ENCODE data around the gene C1orf159.
"Not testable (repeated sequence)": the region's sequence is repeated elsewhere in the genome, so short reads cannot be mapped to it uniquely, and the experiment has no call there.

Gene C1orf159

DNA sequence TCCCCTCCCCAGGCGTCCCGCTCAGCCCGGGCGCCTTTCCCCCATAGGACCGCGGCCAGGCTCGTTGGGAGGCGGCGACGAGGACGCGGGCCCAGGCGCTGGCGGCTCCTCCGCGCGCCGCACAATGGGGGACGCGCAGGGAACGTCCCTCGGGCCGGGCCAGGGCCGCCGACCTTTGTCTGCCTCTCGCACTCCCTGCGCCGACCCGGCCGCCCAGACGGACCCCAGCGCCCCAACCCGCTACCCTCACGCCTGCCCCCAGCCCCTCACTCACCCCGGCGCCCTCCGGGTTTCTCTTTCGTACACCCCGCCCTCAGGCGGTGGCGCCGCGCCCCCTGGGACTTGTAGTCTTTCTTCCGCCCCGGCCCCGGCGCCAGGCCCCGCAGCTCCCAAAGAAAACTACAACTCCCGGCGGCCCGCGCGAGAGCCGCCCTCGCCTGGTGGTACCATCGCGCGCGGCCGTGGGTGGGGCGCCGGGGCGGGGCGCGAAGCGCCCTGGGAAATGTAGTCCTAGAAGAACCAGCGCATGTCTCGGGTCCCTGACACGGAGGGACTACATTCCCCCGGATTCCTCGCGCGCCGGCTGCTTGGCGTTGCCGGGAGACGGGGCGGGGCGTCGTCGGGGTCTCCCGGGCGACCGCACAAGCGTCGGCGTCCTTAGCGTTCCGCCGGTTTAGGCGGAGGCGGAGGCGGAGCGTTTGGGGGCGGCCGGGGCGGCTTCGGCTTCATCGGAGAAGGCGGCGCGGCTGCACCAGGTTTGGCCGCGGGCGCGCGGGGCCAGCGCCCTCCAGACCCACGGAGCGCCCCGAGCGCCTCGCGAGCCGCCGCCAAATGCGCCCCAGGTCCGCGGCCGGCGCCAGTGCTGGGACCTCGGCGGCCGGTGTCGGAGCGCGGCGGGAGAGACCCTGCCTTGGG lies at the start of gene C1orf159:
TSS of gene C1orf159 (minus strand) at position 304 of the 915 bp plus-strand sequence. CDS start 24,546 bp downstream, outside the sequence.
- peak; percentile 99 for DNase-seq (ENCODE audit: low spot score)

DNA sequence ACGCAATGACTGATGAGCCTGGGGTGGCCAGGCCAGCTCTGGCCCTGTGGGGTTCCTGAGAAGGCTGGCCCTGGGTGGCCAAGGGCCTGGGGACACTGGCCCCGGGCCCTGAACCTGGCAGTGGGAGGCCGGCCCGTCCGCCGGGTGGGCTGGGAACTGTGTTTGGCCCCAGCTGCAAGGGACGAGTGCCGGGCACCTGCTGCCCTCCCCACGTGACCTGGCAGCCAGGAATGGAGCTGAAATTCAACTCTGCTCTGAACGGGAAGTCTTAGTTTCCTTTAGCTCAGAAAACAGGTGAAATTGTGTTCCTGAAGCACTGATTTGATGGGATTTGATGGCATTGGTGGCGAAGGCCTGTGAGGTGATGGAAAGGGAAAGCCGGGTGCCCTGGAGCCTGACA lies 49.6 kb upstream of the C1orf159 start:
- no peak for DNase-seq (ENCODE audit: low spot score)

DNA sequence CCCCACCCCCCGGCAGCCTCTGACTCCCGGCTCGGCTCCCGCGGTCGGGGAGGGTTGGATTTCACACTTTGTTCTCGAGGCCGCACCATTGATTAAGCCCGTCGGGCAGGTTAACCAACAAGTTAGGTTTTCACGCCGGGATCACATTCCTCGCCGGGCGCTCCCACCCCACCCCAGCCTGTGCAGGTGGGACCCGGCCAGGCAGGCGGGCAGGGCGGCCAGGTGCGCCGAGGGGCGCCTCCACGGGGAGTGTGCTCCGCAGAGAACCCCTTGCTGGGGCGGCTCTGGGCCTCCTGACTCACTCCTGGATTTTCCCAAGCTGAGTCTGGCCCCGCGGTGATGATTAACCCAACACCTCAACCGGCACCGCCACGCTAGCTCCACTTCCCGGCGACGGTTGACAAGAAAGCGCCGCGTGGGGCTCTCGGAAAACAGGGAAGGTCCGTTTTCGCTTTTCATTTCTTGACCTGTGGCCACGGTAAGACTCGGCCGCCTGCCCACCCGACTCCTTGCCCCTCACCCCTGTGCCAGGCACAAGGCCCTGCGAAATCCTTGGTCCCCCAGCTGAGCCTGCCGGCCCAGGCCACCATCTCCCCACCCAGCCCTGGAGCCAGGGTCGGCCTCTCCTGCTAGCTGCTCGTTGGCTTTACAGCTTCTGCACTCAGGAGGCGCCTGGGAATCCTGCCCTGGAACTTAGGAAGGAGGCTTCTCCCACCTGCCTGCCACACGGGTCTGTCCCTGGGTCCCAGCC lies 49.0 kb upstream of the C1orf159 start:
- DNase-seq (ENCODE audit: low spot score), result no peak

DNA sequence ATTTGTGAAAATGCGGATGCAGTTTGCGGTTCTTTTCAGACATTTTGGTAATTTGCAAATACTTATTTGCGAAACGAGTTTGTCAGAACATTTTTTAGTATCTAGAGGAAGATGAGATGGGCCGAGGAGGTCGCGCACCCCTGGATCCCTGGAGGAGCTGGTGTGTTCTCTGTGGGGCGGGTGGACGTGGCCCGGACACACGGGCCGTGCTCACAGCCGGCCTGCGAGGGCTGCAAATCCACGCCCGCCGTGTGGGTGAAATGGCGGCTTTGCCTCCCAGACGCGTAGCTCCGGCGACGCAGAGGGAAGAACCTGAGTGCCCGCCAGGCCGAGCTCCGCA lies 48.4 kb upstream of the C1orf159 start:
- no peak for DNase-seq (ENCODE audit: low spot score)

DNA sequence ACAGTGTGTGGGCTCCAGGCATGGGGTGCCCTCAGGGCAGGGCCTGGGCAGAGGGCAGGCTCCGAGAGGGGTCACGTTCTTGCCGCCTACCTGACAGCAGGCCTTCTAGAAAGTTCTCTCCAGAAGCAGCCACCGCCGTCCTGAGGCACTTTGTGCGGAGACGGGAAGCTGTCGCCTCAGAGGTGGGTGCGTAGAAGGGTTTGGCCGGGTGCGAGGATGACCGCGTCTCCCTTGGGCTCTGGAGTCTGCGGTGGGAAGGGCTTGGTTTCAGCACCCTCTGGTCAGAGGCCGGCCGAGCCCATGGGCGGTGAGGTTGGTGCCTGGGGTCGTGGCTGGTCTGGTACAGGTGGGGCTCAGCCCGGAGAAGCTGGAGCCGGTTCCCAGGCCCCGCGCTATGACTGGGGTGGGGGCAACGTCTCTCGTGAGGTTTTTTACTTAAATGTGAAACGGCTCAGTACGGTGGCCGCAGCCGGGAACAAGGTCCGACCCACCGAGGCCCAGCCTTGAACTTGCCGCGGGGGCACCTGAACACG lies 47.7 kb upstream of the C1orf159 start:
- no peak for DNase-seq (ENCODE audit: low spot score)

DNA sequence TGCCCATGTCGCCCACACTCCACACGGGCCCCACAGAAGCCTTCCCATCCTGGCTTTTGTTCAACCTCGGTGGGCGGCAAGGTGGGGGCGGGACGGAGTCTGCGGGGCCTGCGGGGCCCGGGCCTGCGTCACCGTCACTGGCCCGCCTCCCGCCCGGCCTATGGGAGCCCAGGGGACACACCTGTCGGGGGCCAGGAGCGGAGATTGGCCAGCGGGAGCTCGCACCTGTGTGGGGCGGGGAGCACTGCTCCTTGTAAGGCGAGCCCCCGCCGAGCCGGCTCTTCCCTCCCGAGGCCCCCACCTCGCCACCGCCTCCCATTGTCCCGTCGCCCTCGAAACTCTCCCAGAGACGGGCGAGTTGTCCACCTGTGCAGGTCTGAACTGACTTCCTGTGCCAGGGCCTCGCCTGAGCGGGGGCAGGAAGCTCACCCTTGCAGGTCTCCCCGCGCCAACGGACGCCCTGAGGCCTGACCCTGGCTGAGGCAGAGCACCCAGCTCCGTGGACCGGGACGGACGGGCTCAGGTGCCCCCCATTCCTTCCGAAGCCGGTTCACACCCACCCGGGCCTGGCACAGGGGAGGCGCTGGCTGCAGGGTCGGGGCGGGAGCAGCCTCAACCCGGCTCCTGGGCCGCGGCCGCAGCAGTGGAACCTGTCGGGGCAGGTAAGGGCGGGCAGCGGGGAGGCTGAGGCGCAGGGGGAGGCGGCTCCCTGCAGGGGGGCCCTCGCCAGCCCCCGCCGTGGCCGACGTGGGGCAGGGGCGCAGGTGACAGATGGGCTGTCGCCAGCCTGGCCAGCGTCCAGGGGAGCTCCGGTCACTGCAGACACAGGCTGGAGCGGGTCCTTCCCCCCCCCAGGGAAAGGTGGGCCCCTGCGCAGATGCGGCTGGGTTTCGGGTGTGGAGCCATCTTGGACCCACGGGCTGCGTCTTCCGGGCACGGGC lies 47.0 kb upstream of the C1orf159 start:
- no peak for DNase-seq (ENCODE audit: low spot score)

DNA sequence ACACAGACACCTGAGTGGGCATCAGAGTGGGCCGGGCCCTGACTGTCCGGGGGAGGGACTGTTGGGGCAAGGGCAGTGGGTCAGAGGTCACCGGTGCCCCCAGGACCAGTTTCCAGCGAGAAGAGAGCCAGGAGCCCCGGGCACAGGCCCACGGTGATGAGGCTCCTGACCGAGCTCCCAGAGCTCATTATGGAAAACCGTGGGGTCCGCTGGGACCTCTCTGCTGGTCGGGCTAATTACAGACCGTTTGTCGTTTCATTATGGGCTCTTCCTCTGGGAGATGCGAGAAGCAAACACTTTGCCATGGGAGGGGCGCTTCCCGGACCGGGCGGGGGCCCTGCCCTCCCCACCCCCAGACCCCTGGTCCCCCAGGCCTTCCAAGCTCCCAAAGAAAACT lies 45.8 kb upstream of the C1orf159 start:
- no peak for DNase-seq (ENCODE audit: low spot score)

DNA sequence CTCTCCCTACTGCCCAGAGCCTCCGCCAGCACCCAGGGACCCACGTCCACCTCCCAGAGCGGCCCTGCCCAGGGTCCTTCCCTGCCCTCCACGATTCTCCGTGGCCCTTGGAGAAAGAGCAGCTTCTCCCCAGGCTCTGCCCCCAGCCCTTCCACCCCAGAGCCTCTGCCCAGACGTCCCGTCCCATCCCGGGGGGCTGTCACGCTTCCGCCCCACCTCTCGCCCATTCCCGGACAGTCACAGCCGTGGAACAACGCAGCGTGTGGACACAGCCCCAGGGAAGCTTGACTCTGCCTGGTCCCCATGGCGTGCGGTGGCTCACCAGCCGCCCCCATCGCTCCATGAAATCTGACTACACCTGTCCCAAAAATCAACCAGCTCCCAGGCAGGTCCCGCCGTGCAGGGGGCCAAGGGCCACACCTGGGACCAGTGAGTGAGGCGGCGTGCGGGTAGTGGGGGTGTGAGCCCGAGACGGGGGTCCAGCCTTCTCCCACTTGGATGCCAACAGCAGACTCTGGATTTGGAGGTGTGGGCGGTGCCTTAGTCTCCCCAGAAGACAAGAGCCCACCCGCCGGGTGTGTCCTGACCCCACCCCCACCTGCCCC lies 45.3 kb upstream of the C1orf159 start:
- no peak for DNase-seq (ENCODE audit: low spot score)

DNA sequence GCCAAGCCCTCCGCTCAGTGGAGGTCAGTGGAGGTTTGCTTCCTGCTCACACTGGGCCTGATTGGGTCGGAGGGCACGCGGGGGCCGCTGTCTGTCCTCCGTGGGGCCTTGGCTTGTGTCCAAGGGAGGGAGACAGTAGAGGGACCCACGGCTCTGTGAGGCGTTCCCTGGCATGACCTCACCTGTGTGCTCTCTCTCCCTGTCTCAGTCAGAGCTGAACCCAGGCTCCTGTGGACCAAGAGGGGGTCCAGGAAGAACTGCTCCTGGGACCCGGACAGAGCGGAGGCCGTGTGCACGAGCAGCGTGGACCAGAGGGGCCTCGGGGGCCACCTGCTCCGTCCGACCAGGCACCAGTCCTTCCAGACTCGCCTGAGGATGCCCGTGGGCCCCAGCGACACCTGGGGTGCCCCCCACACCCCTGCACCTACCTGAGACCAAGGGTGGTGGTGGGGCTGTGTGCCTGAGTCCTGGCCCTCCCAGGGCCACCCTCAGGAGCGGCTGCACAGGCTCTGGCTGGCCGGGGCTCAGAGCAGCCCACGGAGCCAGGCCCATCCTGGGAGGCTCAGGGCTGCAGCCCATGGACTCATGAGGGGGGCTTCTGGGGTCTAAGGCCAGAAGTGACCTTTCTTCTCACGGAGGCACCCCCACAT lies 44.5 kb upstream of the C1orf159 start:
- no peak for DNase-seq (ENCODE audit: low spot score)

DNA sequence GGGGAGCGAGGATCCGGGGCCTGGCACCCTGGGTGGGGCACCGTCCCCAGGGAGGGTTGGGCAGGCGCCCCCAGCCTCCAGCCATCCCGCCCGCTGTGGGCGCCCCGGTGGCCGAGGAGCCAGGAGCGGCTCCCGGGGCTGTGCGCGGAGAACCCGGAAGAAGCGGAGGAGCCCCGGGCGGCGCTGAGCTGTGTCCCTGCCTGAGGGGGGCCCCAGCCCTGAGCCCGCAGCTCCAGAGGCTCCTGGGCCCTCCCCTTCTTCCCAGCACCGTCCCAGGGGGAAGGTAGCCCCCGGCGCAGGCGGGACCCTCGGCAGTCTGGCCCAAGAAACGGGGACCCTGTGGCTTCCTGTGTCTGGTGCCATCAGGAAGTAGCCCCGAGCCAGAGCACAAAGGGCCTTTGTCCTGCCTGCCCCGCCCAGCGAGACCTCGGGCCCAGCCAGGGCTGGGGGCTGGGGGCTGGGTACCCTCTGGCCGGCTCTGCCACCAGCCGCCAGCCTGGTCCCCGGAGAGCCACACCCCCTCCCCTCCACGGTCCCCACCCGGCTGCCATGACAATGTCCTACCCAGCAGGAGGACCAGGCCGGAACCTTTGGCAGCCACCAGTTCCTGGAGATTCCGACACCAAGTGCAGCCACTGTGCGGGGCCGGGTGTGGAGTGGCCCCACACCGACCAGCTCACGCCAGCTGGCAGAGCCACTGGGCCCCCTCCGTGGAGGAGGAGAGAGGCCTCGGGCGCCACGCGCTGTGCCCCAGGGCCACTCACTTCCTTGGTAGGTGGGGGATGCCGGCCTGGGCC lies 42.2 kb upstream of the C1orf159 start:
- DNase-seq (ENCODE audit: low spot score), result peak; percentile 69

DNA sequence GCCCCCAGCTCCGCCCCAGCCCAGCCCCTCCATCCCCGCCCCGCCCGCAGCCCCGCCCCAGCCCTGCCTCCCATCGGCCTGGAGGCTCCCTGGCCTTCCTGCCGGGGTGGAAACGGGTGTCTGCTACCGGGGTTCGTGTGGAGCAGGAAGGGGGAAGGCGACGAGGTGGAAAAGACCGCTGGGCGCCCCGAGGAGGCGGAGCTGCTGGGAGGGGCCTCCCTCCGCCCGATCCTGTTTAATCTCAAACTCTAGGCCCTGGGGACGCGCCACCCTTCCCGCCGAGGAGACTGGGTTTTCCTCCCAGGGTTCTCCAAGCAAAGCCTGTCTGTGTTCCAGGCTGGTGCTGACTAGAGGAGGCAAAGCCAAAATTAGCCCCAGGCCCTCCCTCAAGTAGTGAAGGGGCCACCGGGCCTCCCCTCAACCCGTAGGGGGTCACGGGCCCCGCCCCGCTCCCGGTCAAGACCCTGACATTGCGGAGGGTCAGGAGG lies 41.6 kb upstream of the C1orf159 start:
- DNase-seq (ENCODE audit: low spot score), result peak; percentile 98

DNA sequence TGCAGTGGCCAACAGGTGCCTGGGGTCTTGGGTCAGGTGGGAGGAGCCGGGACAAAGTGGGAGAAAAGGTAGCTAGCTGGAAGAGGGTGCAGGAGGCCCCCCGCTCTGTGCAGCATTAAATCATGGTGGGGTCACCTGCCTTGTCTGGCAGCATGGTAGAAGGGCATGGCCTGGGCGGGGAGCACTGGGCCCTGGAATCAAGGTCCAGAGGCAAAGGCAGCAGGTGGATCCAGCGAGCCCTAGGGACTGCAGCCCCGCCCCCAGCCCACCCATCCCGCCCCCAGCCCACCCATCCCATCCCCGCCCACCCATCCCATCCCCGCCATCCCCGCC lies 41.1 kb upstream of the C1orf159 start:
- no peak for DNase-seq (ENCODE audit: low spot score)

DNA sequence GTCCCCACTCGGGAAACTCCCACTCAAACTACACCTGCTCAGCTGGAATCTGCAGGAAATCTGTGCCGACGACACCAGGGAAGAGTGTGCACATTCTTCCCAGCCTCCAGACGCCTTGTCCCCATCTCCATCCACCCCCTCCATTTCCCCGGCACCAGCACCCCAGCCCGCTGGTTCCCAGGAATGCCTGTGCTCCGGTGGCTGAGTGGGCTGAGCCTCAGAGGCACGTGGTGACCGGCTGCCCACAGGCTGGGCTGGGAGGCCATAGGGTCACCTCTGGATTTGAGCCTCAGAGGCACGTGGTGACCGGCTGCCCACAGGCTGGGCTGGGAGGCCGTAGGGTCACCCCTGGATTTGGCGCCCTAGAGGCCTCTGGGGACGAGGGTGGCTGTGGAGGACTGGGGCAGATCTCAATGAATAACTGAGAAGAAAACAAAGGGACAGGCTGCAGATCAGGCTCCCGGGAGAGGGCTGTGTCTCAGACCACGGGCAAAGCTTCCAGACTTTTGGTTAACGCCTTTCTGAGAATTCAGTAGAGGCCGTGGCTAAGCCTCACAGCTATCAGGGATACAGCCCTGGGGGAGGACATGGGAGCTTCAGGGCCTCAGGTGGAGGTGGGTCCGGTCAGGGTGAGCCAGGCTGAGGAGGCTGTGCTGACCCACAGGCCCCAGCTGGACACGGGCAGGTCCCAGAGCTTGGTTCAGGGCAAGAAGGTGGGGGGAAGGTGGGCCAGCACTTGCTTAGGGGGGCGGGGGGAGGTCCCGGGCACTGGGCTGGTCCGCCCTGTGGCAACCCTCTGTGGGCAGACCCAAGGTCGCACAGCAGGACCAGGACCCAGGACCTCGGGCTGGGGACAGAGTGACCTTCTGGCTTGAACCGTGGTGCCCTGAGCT lies 40.5 kb upstream of the C1orf159 start:
- no peak for DNase-seq (ENCODE audit: low spot score)

DNA sequence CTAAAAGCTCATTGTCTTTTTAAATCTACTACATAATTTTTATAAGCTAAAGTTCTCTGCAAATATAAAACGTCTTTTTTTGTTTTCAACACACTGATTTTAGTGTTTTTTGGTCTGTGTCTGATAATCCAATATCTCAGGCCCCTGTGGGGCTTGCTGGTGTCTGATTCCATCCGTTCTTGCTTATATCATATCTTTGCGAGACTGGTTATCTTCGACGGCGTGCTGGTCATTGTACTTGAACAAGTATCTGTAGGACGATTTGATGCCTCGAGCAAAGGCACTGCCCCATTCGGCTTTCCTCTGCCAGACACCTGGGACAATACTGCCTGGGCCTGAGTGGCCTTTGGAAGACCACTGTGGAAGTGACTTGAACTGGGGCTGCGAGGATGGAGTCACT lies 39.4 kb upstream of the C1orf159 start:
- DNase-seq (ENCODE audit: low spot score), result no peak

DNA sequence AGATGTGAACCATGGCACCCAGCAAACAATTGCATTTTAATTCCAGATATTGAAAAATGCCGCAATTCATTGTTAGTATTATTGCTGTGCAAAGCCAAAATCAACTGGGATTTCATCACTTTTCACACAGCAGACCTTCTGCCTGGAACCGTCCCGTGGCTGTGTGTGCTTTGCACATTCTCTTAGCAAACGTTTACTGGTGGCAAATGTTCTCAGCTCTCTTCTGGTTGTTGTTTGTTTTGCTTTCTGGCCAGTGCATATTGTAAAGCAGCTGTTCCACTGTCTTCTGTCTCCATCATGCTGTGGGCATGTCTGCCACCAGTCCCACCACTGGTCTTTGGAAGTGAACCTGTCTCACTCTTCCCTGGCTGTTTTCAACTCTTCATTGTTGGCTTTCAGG lies 38.0 kb upstream of the C1orf159 start:
- DNase-seq (ENCODE audit: low spot score), result no peak

DNA sequence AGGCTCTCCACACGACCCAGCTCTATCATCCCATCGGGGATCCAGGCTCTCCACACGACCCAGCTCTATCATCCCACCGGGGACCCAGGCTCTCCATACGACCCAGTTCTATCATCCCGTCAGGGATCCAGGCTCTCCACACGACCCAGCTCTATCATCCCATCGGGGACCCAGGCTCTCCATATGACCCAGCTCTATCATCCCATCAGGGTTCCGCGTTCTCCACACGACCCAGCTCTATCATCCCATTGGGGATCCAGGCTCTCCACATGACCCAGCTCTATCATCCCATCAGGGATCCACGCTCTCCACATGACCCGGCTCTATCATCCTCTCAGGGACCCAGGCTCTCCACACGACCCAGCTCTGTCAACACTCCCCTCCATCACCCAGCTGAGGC lies 37.3 kb upstream of the C1orf159 start:
- DNase-seq (ENCODE audit: low spot score), result not testable (repeated sequence)

DNA sequence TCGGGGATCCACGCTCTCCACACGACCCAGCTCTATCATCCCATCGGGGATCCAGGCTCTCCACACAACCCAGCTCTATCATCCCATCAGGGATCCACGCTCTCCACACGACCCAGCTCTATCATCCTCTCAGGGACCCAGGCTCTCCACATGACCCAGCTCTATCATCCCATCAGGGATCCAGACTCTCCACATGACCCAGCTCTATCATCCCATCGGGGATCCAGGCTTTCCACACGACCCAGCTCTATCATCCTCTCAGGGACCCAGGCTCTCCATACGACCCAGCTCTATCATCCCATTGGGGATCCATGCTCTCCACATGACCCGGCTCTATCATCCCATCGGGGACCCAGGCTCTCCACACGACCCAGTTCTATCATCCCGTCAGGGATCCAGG lies 36.5 kb upstream of the C1orf159 start:
- DNase-seq (ENCODE audit: low spot score), result not testable (repeated sequence)

DNA sequence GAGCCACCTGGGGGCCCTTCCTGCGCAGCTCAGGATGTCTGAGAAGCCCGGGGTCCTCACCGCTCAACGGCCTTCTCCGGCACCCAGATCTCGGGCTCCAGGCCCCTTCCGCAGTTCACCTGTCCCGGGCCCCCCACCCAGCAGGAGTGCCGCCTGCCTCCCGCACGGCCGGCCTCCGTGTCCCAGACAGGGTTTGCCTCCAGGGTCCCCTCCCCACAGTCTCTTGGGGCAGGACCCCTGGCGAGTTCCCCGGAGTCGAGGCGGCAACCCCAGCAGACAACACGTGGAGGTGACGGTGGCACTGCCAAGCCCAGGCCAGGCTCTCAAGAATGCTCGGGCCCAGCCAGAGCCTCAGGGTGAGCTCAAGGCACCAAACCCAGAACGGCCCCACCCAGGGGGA lies 35.4 kb upstream of the C1orf159 start:
- DNase-seq (ENCODE audit: low spot score), result no peak

DNA sequence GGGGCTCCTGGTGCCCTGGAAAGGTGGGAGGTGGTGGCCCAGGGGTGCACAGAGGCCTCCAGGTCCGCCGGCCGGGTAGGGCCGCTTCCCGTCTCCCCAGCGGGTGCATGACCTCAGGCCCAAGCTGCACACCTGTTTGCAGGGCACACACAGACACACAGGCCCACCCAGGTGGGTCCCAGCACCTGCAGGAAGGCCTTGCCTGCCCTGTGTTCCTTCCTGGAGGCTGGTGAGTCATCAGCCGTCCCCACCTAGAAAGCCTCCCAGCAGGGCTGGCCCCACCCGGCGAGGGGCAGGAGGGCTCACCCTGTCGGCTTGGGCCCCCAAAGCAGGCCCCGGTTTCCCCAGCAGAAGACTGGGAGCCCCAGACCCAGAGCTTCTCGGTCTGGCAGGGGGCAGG lies 34.2 kb upstream of the C1orf159 start:
- no peak for DNase-seq (ENCODE audit: low spot score)
